ENCODE results near the gene KLHL9. TPM values are rescaled to one million over a fixed set of nuclear protein-coding genes. Genes with fewer than 3 reads are reported as not detected.

Gene KLHL9
- total RNA-seq, 1 experiment from 2014 or later = 21.2 TPM

- no peak overlapping the region for H2AFZ ChIP-seq (ENCODE audit: low read length)
- no peaks in the 10 kb centered on the region for H3K79me2 ChIP-seq (ENCODE audit: low read length)
- no peak overlapping the region for H3K4me3 ChIP-seq (ENCODE audit: low read length)
- no peak overlapping the region for H3K9ac ChIP-seq (ENCODE audit: low read length)
- no peak for DNase-seq
- no peaks in the 10 kb centered on the region for H3K27me3 ChIP-seq (ENCODE audit: low read length)
- H3K27ac ChIP-seq (ENCODE audit: low read length) = no peak overlapping the region
- no peaks in the 10 kb centered on the region for H3K36me3 ChIP-seq (ENCODE audit: insufficient read depth, low read length)
- H3K9me3 ChIP-seq (ENCODE audit: low read length) = no peaks in the 10 kb centered on the region
- H3K4me2 ChIP-seq (ENCODE audit: low read depth, low read length, poor library complexity, severe bottlenecking) = no peak overlapping the region
- no peaks in the 10 kb centered on the region for H4K20me1 ChIP-seq (ENCODE audit: insufficient read depth, low read depth, low read length)
- no peaks in the 10 kb centered on the region for H3K9me2 ChIP-seq (replicated peaks; ENCODE audit: insufficient read depth, low read length)
- no peaks in the 10 kb centered on the region for H3K4me1 ChIP-seq (ENCODE audit: low read length)
Measured at GRCh38 chr9:21314152-21314551, 21.1 kb downstream of the KLHL9 start.

DNA sequence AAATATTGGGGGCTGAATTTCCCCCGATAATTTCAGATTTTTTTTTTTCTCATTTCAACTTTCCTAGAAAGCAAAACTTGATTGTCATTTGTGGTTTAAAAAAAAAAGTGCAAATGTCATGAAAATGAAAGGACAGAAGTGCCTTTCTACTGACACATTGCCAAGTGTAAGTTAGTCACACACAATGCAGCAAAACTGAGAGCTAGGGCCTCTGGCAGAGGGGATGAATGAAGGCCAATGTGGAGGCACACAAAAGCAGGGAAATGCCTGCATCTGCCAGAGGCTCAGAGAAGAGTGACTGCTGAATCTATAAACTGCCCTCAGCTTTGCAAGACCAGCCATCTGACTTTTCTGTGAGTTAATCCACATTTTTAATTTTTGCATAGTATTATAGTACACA is 23.3 kb downstream of the KLHL9 start:
- Histone ChIP-seq H3K9me3 (ENCODE audit: low read length) (no peaks in the 10 kb centered on the region), H3K4me3 (ENCODE audit: low read length) (no peak overlapping the region), H3K4me1 (ENCODE audit: low read length) (no peaks in the 10 kb centered on the region), H3K27ac (ENCODE audit: low read length) (no peak overlapping the region), H3K36me3 (ENCODE audit: insufficient read depth, low read length) (no peaks in the 10 kb centered on the region), H2AFZ (ENCODE audit: low read length) (no peak overlapping the region), H3K79me2 (ENCODE audit: low read length) (no peaks in the 10 kb centered on the region), H4K20me1 (ENCODE audit: insufficient read depth, low read depth, low read length) (no peaks in the 10 kb centered on the region), H3K9me2 (replicated peaks; ENCODE audit: insufficient read depth, low read length) (no peaks in the 10 kb centered on the region), H3K4me2 (ENCODE audit: low read depth, low read length, poor library complexity, severe bottlenecking) (no peak overlapping the region), H3K9ac (ENCODE audit: low read length) (no peak overlapping the region), H3K27me3 (ENCODE audit: low read length) (no peaks in the 10 kb centered on the region)
- no peak for DNase-seq

- H3K9me2 ChIP-seq (replicated peaks; ENCODE audit: insufficient read depth, low read length) = no peaks in the 10 kb centered on the region
- H2AFZ ChIP-seq (ENCODE audit: low read length) = no peak within 1 kb of the TSS
- H3K4me3 ChIP-seq (ENCODE audit: low read length) = no peak within 1 kb of the TSS
- H3K36me3 ChIP-seq (ENCODE audit: insufficient read depth, low read length) = no peaks in the 10 kb centered on the region
- H3K27me3 ChIP-seq (ENCODE audit: low read length) = no peaks in the 10 kb centered on the region
- H3K4me2 ChIP-seq (ENCODE audit: low read depth, low read length, poor library complexity, severe bottlenecking) = no peak within 1 kb of the TSS
- no peak within 1 kb of the TSS for H3K27ac ChIP-seq (ENCODE audit: low read length)
- H3K79me2 ChIP-seq (ENCODE audit: low read length) = no peaks in the 10 kb centered on the region
- H3K9me3 ChIP-seq (ENCODE audit: low read length) = no peaks in the 10 kb centered on the region
- H3K4me1 ChIP-seq (ENCODE audit: low read length) = no peaks in the 10 kb centered on the region
- no peaks in the 10 kb centered on the region for H4K20me1 ChIP-seq (ENCODE audit: insufficient read depth, low read depth, low read length)
- DNase-seq = no peak
- H3K9ac ChIP-seq (ENCODE audit: low read length) = no peak within 1 kb of the TSS
Measured at GRCh38 chr9:21305213-21305612, 30.0 kb downstream of the KLHL9 start, which contains the start of gene IFNA5. Gene IFNA5 (minus strand): TSS chr9:21305313. CDS start chr9:21305256, 57 bp downstream.

- no peaks in the 10 kb centered on the region for H3K4me1 ChIP-seq (ENCODE audit: low read length)
- H3K27ac ChIP-seq (ENCODE audit: low read length) = no peak overlapping the region
- H3K27me3 ChIP-seq (ENCODE audit: low read length) = no peaks in the 10 kb centered on the region
- DNase-seq = no peak
- no peak overlapping the region for H3K4me2 ChIP-seq (ENCODE audit: low read depth, low read length, poor library complexity, severe bottlenecking)
- no peak overlapping the region for H2AFZ ChIP-seq (ENCODE audit: low read length)
- no peak overlapping the region for H3K4me3 ChIP-seq (ENCODE audit: low read length)
- no peaks in the 10 kb centered on the region for H3K36me3 ChIP-seq (ENCODE audit: insufficient read depth, low read length)
- H3K79me2 ChIP-seq (ENCODE audit: low read length) = no peaks in the 10 kb centered on the region
- H3K9ac ChIP-seq (ENCODE audit: low read length) = no peak overlapping the region
- no peaks in the 10 kb centered on the region for H3K9me3 ChIP-seq (ENCODE audit: low read length)
- no peaks in the 10 kb centered on the region for H3K9me2 ChIP-seq (replicated peaks; ENCODE audit: insufficient read depth, low read length)
- H4K20me1 ChIP-seq (ENCODE audit: insufficient read depth, low read depth, low read length) = no peaks in the 10 kb centered on the region
Measured at GRCh38 chr9:21295992-21296391, 39.2 kb downstream of the KLHL9 start.

GRCh38 chr9:21294904-21295538 is 40.2 kb downstream of the KLHL9 start:
- Histone ChIP-seq H3K36me3 (ENCODE audit: insufficient read depth, low read length) (no peaks in the 10 kb centered on the region), H3K4me3 (ENCODE audit: low read length) (no peak overlapping the region), H3K27ac (ENCODE audit: low read length) (no peak overlapping the region), H3K9me2 (replicated peaks; ENCODE audit: insufficient read depth, low read length) (no peaks in the 10 kb centered on the region), H3K4me2 (ENCODE audit: low read depth, low read length, poor library complexity, severe bottlenecking) (no peak overlapping the region), H3K9me3 (ENCODE audit: low read length) (no peaks in the 10 kb centered on the region), H3K9ac (ENCODE audit: low read length) (no peak overlapping the region), H3K79me2 (ENCODE audit: low read length) (no peaks in the 10 kb centered on the region), H4K20me1 (ENCODE audit: insufficient read depth, low read depth, low read length) (no peaks in the 10 kb centered on the region), H2AFZ (ENCODE audit: low read length) (no peak overlapping the region), H3K4me1 (ENCODE audit: low read length) (no peaks in the 10 kb centered on the region), H3K27me3 (ENCODE audit: low read length) (no peaks in the 10 kb centered on the region)
- DNase-seq = no peak

GRCh38 chr9:21294364-21294774 is 40.8 kb downstream of the KLHL9 start:
- H2AFZ ChIP-seq (ENCODE audit: low read length) = no peak overlapping the region
- H3K79me2 ChIP-seq (ENCODE audit: low read length) = no peaks in the 10 kb centered on the region
- H3K36me3 ChIP-seq (ENCODE audit: insufficient read depth, low read length) = no peaks in the 10 kb centered on the region
- H3K27me3 ChIP-seq (ENCODE audit: low read length) = no peaks in the 10 kb centered on the region
- no peaks in the 10 kb centered on the region for H3K9me3 ChIP-seq (ENCODE audit: low read length)
- H3K4me2 ChIP-seq (ENCODE audit: low read depth, low read length, poor library complexity, severe bottlenecking) = no peak overlapping the region
- DNase-seq = no peak
- H3K9ac ChIP-seq (ENCODE audit: low read length) = no peak overlapping the region
- no peak overlapping the region for H3K27ac ChIP-seq (ENCODE audit: low read length)
- no peaks in the 10 kb centered on the region for H3K9me2 ChIP-seq (replicated peaks; ENCODE audit: insufficient read depth, low read length)
- H4K20me1 ChIP-seq (ENCODE audit: insufficient read depth, low read depth, low read length) = no peaks in the 10 kb centered on the region
- H3K4me1 ChIP-seq (ENCODE audit: low read length) = no peaks in the 10 kb centered on the region
- no peak overlapping the region for H3K4me3 ChIP-seq (ENCODE audit: low read length)

- Histone ChIP-seq H3K9me2 (replicated peaks; ENCODE audit: insufficient read depth, low read length) (no peaks in the 10 kb centered on the region), H3K4me2 (ENCODE audit: low read depth, low read length, poor library complexity, severe bottlenecking) (no peak overlapping the region)
Measured at GRCh38 chr9:21289848-21290247, 45.4 kb downstream of the KLHL9 start.

DNA sequence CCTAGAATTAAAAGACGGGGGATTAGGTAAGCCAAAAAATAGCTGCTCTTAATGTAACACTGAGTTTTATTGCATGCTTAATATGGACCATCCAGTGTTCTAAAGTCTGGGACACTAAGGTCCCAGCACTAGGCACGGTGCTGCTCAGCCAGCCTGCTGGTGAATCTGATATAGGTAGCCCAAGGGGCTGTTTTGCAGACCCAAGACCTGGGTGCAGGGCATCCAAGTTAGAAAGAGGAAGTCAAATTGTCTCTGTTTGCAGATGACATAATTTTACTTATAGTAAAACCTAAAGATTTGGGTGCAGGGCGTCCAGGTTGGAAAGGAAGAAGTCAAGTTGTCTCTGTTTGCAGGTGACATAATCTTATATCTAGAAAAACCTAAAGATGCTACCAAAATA is 47.9 kb downstream of the KLHL9 start:
- Histone ChIP-seq H3K27ac (ENCODE audit: low read length) (no peak overlapping the region), H3K9ac (ENCODE audit: low read length) (no peak overlapping the region), H3K36me3 (ENCODE audit: insufficient read depth, low read length) (no peaks in the 10 kb centered on the region), H3K79me2 (ENCODE audit: low read length) (no peaks in the 10 kb centered on the region), H3K9me3 (ENCODE audit: low read length) (no peaks in the 10 kb centered on the region), H4K20me1 (ENCODE audit: insufficient read depth, low read depth, low read length) (no peaks in the 10 kb centered on the region), H3K27me3 (ENCODE audit: low read length) (no peaks in the 10 kb centered on the region), H3K4me2 (ENCODE audit: low read depth, low read length, poor library complexity, severe bottlenecking) (no peak overlapping the region), H2AFZ (ENCODE audit: low read length) (no peak overlapping the region), H3K9me2 (replicated peaks; ENCODE audit: insufficient read depth, low read length) (no peaks in the 10 kb centered on the region), H3K4me3 (ENCODE audit: low read length) (no peak overlapping the region), H3K4me1 (ENCODE audit: low read length) (no peaks in the 10 kb centered on the region)
- no peak for DNase-seq

More at GRCh38 chr9:21289848-21290247, 45.4 kb downstream of the KLHL9 start:
- Histone ChIP-seq H3K79me2 (ENCODE audit: low read length) (no peaks in the 10 kb centered on the region), H3K27ac (ENCODE audit: low read length) (no peak overlapping the region), H3K4me3 (ENCODE audit: low read length) (no peak overlapping the region), H4K20me1 (ENCODE audit: insufficient read depth, low read depth, low read length) (no peaks in the 10 kb centered on the region), H2AFZ (ENCODE audit: low read length) (no peak overlapping the region), H3K4me1 (ENCODE audit: low read length) (no peaks in the 10 kb centered on the region), H3K27me3 (ENCODE audit: low read length) (no peaks in the 10 kb centered on the region), H3K9ac (ENCODE audit: low read length) (no peak overlapping the region), H3K9me3 (ENCODE audit: low read length) (no peaks in the 10 kb centered on the region), H3K36me3 (ENCODE audit: insufficient read depth, low read length) (no peaks in the 10 kb centered on the region)
- DNase-seq = no peak

All from Karpas-422 (cell line).